Mononuclear cell (primary cell): Measurements from ENCODE around the gene NEMP1. TPM values are rescaled to one million over a fixed set of nuclear protein-coding genes. Genes with fewer than 3 reads are reported as not detected.
"Not testable (repeated sequence)": the region's sequence is repeated elsewhere in the genome, so short reads cannot be mapped to it uniquely, and the experiment has no call there.

Experiments
- H3K27me3 ChIP-seq: 2 replicates; pipeline ENCODE4 v1.6.0; 2011; ENCODE audit warnings: low read length, control low read depth; ENCODE audit not compliant: insufficient read depth
- H3K4me1 ChIP-seq: 2 replicates; pipeline ENCODE4 v1.5.1; 2011; ENCODE audit warnings: mild to moderate bottlenecking, low read length, control low read depth; ENCODE audit not compliant: insufficient read depth
- H3K4me3 ChIP-seq: 2 replicates; pipeline ENCODE4 v1.5.1; 2011; ENCODE audit warnings: mild to moderate bottlenecking, low read length, moderate library complexity
- H3K9me3 ChIP-seq: 2 replicates; pipeline ENCODE4 v1.5.1; 2011; ENCODE audit warnings: low read depth, mild to moderate bottlenecking, control low read depth, low read length
- total RNA-seq: library from RNA; depleted of rRNA; stranded (reverse); fragments of >200 nt; gene quantifications from one replicate; pipeline ENCODE4 v1.2.3, GENCODE V29; 2012

The NEMP1 gene
- total RNA-seq, 1 donor: 6.6 TPM

DNA sequence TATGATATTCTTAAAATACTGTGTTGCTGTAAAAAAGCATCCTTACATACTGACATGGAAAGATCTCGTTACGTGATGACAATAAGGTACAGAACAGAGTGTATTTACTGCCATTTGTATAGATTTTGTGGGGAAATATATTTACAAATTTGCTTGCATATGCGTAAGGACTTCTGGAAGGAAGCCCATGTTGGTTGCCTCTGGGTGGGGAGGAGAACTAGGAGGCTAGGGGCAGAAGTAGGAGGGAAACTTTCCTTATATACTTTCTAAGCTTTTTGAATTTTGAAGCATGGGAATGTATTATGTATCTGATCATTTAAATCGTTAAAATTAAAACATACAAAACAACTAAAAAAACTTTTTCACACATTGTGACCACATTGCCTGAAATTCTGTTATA is 38.4 kb downstream of the NEMP1 start:
- Histone ChIP-seq H3K4me3 (no peak overlapping the region), H3K4me1 (peaks cover 3% of the 10 kb centered on the region), H3K27me3 (no peaks in the 10 kb centered on the region), H3K9me3 (no peaks in the 10 kb centered on the region)

GRCh38 chr12:57039016-57039798 is 39.4 kb downstream of the NEMP1 start:
- no peaks in the 10 kb centered on the region for H3K27me3 ChIP-seq
- H3K9me3 ChIP-seq: no peaks in the 10 kb centered on the region
- no peak overlapping the region for H3K4me3 ChIP-seq

GRCh38 chr12:57037264-57037663 is 41.3 kb downstream of the NEMP1 start:
- H3K4me1 ChIP-seq: peaks cover 3% of the 10 kb centered on the region
- H3K9me3 ChIP-seq: no peaks in the 10 kb centered on the region

More at GRCh38 chr12:57039016-57039798, 39.4 kb downstream of the NEMP1 start:
- H3K4me1 ChIP-seq: peaks cover 3% of the 10 kb centered on the region

GRCh38 chr12:57033431-57033830 is 45.2 kb downstream of the NEMP1 start:
- Histone ChIP-seq H3K4me1 (peaks cover 10% of the 10 kb centered on the region), H3K9me3 (no peaks in the 10 kb centered on the region), H3K27me3 (no peaks in the 10 kb centered on the region), H3K4me3 (no peak overlapping the region)

More at GRCh38 chr12:57037264-57037663, 41.3 kb downstream of the NEMP1 start:
- Histone ChIP-seq H3K4me3 (no peak overlapping the region), H3K27me3 (no peaks in the 10 kb centered on the region)

GRCh38 chr12:57031789-57032188 is 46.8 kb downstream of the NEMP1 start:
- no peaks in the 10 kb centered on the region for H3K27me3 ChIP-seq

DNA sequence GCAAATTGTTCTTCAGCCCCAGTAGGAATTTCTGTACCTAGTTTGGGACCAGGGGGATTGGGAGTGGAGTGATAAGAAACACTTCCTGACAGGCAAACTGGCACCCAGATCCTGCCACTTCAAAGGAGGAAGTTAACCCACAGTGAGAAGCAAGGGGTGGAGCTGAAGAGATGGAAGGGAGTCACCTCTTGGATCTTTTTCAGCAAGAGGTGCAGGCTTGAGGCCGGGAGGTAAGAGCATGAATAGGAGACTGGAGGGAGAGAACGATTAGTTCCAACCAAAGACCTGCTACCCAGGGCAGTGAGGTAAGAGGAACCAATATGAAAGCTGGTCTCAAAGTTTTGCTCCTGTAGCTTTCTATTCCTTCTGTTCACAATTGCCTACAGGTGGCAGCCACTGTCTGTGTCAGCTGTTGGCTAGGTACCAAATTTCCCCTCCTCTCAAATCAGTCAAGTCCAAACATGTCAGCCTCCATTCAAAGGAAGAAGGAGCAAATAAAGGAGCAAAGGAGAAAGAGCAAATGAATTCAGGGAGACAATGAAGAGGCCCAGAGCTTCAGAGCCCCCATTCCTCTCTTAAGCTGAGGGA is 47.4 kb downstream of the NEMP1 start:
- Histone ChIP-seq H3K27me3 (no peaks in the 10 kb centered on the region), H3K4me3 (no peak overlapping the region), H3K4me1 (peaks cover 10% of the 10 kb centered on the region), H3K9me3 (no peaks in the 10 kb centered on the region)

More at GRCh38 chr12:57031789-57032188, 46.8 kb downstream of the NEMP1 start:
- no peak overlapping the region for H3K4me3 ChIP-seq
- peaks cover 10% of the 10 kb centered on the region for H3K4me1 ChIP-seq
- no peaks in the 10 kb centered on the region for H3K9me3 ChIP-seq

GRCh38 chr12:57029457-57029856 is 49.1 kb downstream of the NEMP1 start:
- Histone ChIP-seq H3K4me1 (peaks cover 10% of the 10 kb centered on the region), H3K9me3 (no peaks in the 10 kb centered on the region), H3K27me3 (no peaks in the 10 kb centered on the region), H3K4me3 (no peak overlapping the region)

DNA sequence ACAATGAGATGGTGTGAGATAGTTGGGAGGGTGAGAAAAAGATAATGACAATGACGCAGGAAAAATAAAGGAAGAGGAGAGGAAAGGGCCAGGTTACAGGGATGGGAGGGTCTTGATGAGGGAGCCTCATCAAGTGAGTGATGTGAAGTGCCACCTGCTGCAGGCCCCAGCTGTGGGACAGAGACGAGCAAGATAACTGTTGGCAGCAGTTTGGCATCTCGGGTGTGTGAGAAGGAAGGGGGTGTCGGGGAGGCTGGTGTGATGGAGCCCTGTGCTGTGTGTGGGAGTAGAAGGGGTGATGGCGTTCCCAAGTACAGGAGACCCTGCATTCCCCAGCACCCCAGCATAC is 50.8 kb downstream of the NEMP1 start:
- peaks cover 10% of the 10 kb centered on the region for H3K4me1 ChIP-seq
- H3K9me3 ChIP-seq: no peaks in the 10 kb centered on the region
- H3K4me3 ChIP-seq: no peak overlapping the region
- no peaks in the 10 kb centered on the region for H3K27me3 ChIP-seq

- Histone ChIP-seq H3K4me1 (peaks cover 10% of the 10 kb centered on the region), H3K9me3 (no peaks in the 10 kb centered on the region), H3K27me3 (no peaks in the 10 kb centered on the region), H3K4me3 (no peak overlapping the region)
Measured at GRCh38 chr12:57027011-57027804, 51.4 kb downstream of the NEMP1 start.

GRCh38 chr12:57025196-57025595 is 53.4 kb downstream of the NEMP1 start:
- Histone ChIP-seq H3K9me3 (no peaks in the 10 kb centered on the region), H3K27me3 (no peaks in the 10 kb centered on the region), H3K4me1 (peaks cover 5% of the 10 kb centered on the region), H3K4me3 (no peak overlapping the region)

- not testable (repeated sequence) for H3K27me3 ChIP-seq, H3K9me3 ChIP-seq, H3K4me1 ChIP-seq, H3K4me3 ChIP-seq
Measured at GRCh38 chr12:57022324-57022723, 56.3 kb downstream of the NEMP1 start.

DNA sequence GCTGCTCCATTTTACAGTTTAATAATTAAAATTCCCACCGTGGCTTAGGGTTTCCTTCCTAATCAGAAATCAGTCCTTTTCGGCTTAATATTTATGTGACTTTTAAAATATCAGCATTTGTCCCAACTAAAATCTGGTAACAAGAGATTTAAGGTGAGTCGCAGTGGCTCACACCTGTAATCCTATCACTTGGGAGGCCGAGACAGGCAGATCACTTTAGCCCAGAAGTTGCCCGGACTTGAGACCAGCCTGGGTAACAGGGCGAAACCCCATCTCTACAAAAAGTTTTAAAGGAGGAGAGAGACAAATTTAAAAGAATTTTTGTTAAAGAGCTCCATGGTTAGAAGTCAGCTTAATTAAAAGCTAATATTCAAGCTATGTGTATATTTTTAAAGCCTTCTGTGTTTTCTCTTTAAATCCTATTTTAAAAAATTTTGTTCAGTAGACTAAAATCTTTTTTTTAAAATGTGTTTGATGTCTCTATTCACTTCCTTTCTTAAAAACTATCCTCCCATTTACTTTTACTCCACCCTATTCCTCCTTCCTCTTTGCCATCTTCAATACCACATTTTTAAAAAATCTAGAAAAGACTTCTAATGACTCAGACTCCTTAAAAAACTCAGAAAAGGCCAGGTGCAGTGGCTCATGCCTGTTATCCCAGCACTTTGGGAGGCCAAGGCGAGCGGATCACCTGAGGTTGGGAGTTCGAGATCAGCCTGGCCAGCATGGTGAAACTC is 58.4 kb downstream of the NEMP1 start:
- H3K27me3 ChIP-seq: no peaks in the 10 kb centered on the region
- no peaks in the 10 kb centered on the region for H3K9me3 ChIP-seq
- peaks cover 9% of the 10 kb centered on the region for H3K4me1 ChIP-seq
- H3K4me3 ChIP-seq: no peak overlapping the region

- no peaks in the 10 kb centered on the region for H3K27me3 ChIP-seq
- H3K9me3 ChIP-seq: no peaks in the 10 kb centered on the region
- no peak overlapping the region for H3K4me3 ChIP-seq
- H3K4me1 ChIP-seq: peaks cover 9% of the 10 kb centered on the region
Measured at GRCh38 chr12:57018906-57019305, 59.7 kb downstream of the NEMP1 start.

DNA sequence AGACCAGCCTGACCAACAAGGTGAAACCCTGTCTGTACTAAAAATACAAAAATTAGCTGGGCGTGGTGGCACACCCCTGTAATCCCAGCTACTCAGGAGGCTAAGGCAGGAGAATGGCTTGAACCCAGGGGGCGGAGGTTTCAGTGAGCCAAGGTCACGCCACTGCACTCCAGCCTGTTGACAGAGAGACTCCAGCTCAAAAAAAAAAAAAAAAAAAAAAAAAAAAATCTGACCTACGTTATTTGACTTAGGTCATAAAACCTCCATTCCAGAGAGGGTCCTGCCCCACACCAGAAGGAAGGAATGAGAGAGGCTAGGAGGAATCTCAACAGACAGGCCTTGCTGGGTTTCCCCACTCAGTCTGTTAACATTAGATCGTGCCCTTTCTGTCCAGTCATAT is 60.2 kb downstream of the NEMP1 start:
- not testable (repeated sequence) for H3K27me3 ChIP-seq, H3K4me1 ChIP-seq, H3K9me3 ChIP-seq, H3K4me3 ChIP-seq

- Histone ChIP-seq H3K9me3 (no peaks in the 10 kb centered on the region), H3K27me3 (no peaks in the 10 kb centered on the region), H3K4me3 (no peak within 1 kb of the TSS), H3K4me1 (peaks cover 10% of the 10 kb centered on the region)
Measured at GRCh38 chr12:57016348-57016747, 62.2 kb downstream of the NEMP1 start, which contains the start of gene TAC3. Gene TAC3, minus strand, starts transcription at chr12:57016529. Its CDS starts 732 bp downstream, at chr12:57015797.
